HG02840 (cell line): Measurements from ENCODE around the gene TCP11L1.
"Not testable (repeated sequence)": the region's sequence is repeated elsewhere in the genome, so short reads cannot be mapped to it uniquely, and the experiment has no call there.

Source experiments
- ATAC-seq: cut with Tn5 transposase; IDR thresholded peaks from one replicate; pipeline ENCODE4 v1.9.1; 2021; ENCODE audit warnings: mild to moderate bottlenecking, moderate library complexity, moderate number of reproducible peaks; ENCODE audit not compliant: unreplicated experiment, low FRiP score

TCP11L1 gene

GRCh38 chr11:33064033-33064825 lies 24.9 kb downstream of the TCP11L1 start:
- ATAC-seq: no peak

- no peak for ATAC-seq
Measured at GRCh38 chr11:33064866-33065265, 25.5 kb downstream of the TCP11L1 start.

GRCh38 chr11:33065445-33066178 lies 26.2 kb downstream of the TCP11L1 start:
- no peak for ATAC-seq

GRCh38 chr11:33067294-33067693 lies 27.9 kb downstream of the TCP11L1 start:
- ATAC-seq: no peak

- no peak for ATAC-seq
Measured at GRCh38 chr11:33068611-33069340, 29.4 kb downstream of the TCP11L1 start.

- no peak for ATAC-seq
Measured at GRCh38 chr11:33072465-33072864, 33.1 kb downstream of the TCP11L1 start.

- ATAC-seq: no peak
Measured at GRCh38 chr11:33083918-33084317, 44.5 kb downstream of the TCP11L1 start.

- ATAC-seq: no peak
Measured at GRCh38 chr11:33086017-33086416, 46.6 kb downstream of the TCP11L1 start.

- no peak for ATAC-seq
Measured at GRCh38 chr11:33089776-33090175, 50.4 kb downstream of the TCP11L1 start.

- ATAC-seq: no peak
Measured at GRCh38 chr11:33094157-33094556, 54.8 kb downstream of the TCP11L1 start.

GRCh38 chr11:33103836-33104235 lies 64.5 kb downstream of the TCP11L1 start:
- ATAC-seq: no peak

GRCh38 chr11:33109294-33109895 lies 70.0 kb downstream of the TCP11L1 start:
- no peak for ATAC-seq

- ATAC-seq: no peak
Measured at GRCh38 chr11:33110083-33110482, 70.7 kb downstream of the TCP11L1 start.

- no peak for ATAC-seq
Measured at GRCh38 chr11:33116535-33116934, 77.2 kb downstream of the TCP11L1 start.

GRCh38 chr11:33122696-33123095 lies 83.3 kb downstream of the TCP11L1 start:
- ATAC-seq: not testable (repeated sequence)
